ENCODE results near the gene AKR1C3. TPM values are rescaled to one million over a fixed set of nuclear protein-coding genes. Genes with fewer than 3 reads are reported as not detected.

AKR1C3 gene
- total and polyA plus RNA-seq, 2 of the 4 experiments (the other 2 are of a cell fraction), result 0.18 to 0.51 TPM

- Histone ChIP-seq H4K5ac (ENCODE audit: low read depth, low read length) (no peak overlapping the region), H3K4ac (ENCODE audit: low read depth, low read length) (no peak overlapping the region), H3K4me1 (ENCODE audit: control insufficient read depth, insufficient read depth, low read length) (no peaks in the 10 kb centered on the region), H3K4me2 (ENCODE audit: low read depth, low read length) (no peak overlapping the region), H3K4me3 (ENCODE audit: insufficient read depth, low read depth, low read length) (no peak overlapping the region), H2AK5ac (ENCODE audit: low read depth, low read length) (no peak overlapping the region), H4K20me1 (ENCODE audit: insufficient read depth, low read length) (no peaks in the 10 kb centered on the region), H3K79me1 (ENCODE audit: low read depth in 1 of 2, low read length in 2 of 2) (no peaks in the 10 kb centered on the region), H3K9ac (ENCODE audit: low read depth, low read length) (no peak overlapping the region), H3K18ac (ENCODE audit: low read depth, low read length) (no peak overlapping the region), H2BK20ac (ENCODE audit: low read depth, low read length) (no peak overlapping the region), H2AFZ (replicated peaks; ENCODE audit: low read length, poor library complexity) (no peak overlapping the region), H3K56ac (ENCODE audit: extremely low read depth, insufficient read depth, low read length) (no peak overlapping the region), H2AK9ac (replicated peaks; ENCODE audit: low read depth, low read length, poor library complexity) (no peak overlapping the region), H4K91ac (ENCODE audit: insufficient read depth, low read depth, low read length) (no peak overlapping the region), H2BK5ac (ENCODE audit: low read depth, low read length, poor library complexity, severe bottlenecking) (no peak overlapping the region), H3K14ac (replicated peaks; ENCODE audit: low read depth, low read length) (no peak overlapping the region), H2BK120ac (ENCODE audit: low read depth, low read length) (no peak overlapping the region), H3K27me3 (ENCODE audit: control insufficient read depth, insufficient read depth, low read length) (no peaks in the 10 kb centered on the region), H3K27ac (ENCODE audit: insufficient read depth, low read length) (no peak overlapping the region), H3K9me1 (ENCODE audit: insufficient read depth, low read length) (no peaks in the 10 kb centered on the region), H3K36me3 (ENCODE audit: control insufficient read depth, insufficient read depth, low read length) (no peaks in the 10 kb centered on the region), H4K8ac (ENCODE audit: low read depth in 2 of 2, low read length in 2 of 2) (no peak overlapping the region), H2BK15ac (ENCODE audit: low read depth, low read length) (no peak overlapping the region), H3K23ac (ENCODE audit: low read depth, low read length) (no peak overlapping the region), H3K9me3 (ENCODE audit: control insufficient read depth, insufficient read depth, low read length) (no peaks in the 10 kb centered on the region)
- no TSS peak for BruUV-seq (replicated peaks)
- intact Hi-C loops (cut with micrococcal nuclease) (loop anchor here (10.0 kb wide), 1 partner anchor 53 kb away; the partner anchor contains the start of gene AKR1C4), dilution Hi-C loops (cut with HindIII; ENCODE audit: low sequenced_read_pairs, unreplicated experiment) (no loop called here), in situ Hi-C loops (cut with MboI; ENCODE audit: low sequenced_read_pairs) (no loop called here)
- ATAC-seq (ENCODE audit: low read depth) (no peak), DNase-seq (no peak)
- ChIA-PET CTCF (no interaction called here), POLR2A (ENCODE audit: unreplicated experiment) (no interaction called here)
- WGBS, 2 experiments (ENCODE audit: extremely low coverage in 2 of 2, insufficient read length in 1 of 2), result no CpG with 5 or more reads among the region's 4 CpGs
- TF ChIP-seq POLR2A (IDR thresholded peaks at IDR 0.05; ENCODE audit: low read depth, low read length), result no peak
Measured at GRCh38 chr10:5142199-5142598, 48.0 kb downstream of the AKR1C3 start.
